NK-92 treated with Interleukin-12 subunit alpha and Interleukin-12 subunit beta, amount 100 ng/mL, for 24 hours (cell line): Measurements from ENCODE around the gene ITGB5.
A peak's percentile ranks its signal among the peaks of the same experiment; 100 is the strongest.
"Not testable (repeated sequence)": the region's sequence is repeated elsewhere in the genome, so short reads cannot be mapped to it uniquely, and the experiment has no call there.

Experiments used
- DNase-seq: peaks from one replicate; lab custom pipeline; 2025; lab: John Stamatoyannopoulos, UW

Gene ITGB5

GRCh38 chr3:124834723-124835718 is 52.1 kb downstream of the ITGB5 start:
- DNase-seq = no peak

GRCh38 chr3:124833710-124834332 is 53.3 kb downstream of the ITGB5 start:
- DNase-seq = no peak

- DNase-seq = no peak
Observed at GRCh38 chr3:124832782-124833709, 54.1 kb downstream of the ITGB5 start.

GRCh38 chr3:124831628-124832199 is 55.5 kb downstream of the ITGB5 start:
- no peak for DNase-seq

- DNase-seq = no peak
Observed at GRCh38 chr3:124829819-124830554, 57.2 kb downstream of the ITGB5 start.

GRCh38 chr3:124829178-124829818 is 57.9 kb downstream of the ITGB5 start:
- no peak for DNase-seq

GRCh38 chr3:124827476-124828206 is 59.5 kb downstream of the ITGB5 start:
- not testable (repeated sequence) for DNase-seq

GRCh38 chr3:124826703-124827102 is 60.5 kb downstream of the ITGB5 start:
- DNase-seq = peak; percentile 17

GRCh38 chr3:124824286-124824915 is 62.8 kb downstream of the ITGB5 start:
- no peak for DNase-seq

GRCh38 chr3:124823648-124824047 is 63.5 kb downstream of the ITGB5 start:
- no peak for DNase-seq

GRCh38 chr3:124823206-124823605 is 64.0 kb downstream of the ITGB5 start:
- no peak for DNase-seq

GRCh38 chr3:124821356-124821755 is 65.8 kb downstream of the ITGB5 start:
- no peak for DNase-seq

GRCh38 chr3:124818398-124819091 is 68.6 kb downstream of the ITGB5 start:
- DNase-seq = no peak

GRCh38 chr3:124817079-124817478 is 70.1 kb downstream of the ITGB5 start:
- no peak for DNase-seq

- DNase-seq = no peak
Observed at GRCh38 chr3:124816206-124816605, 71.0 kb downstream of the ITGB5 start.

GRCh38 chr3:124815781-124816180 is 71.4 kb downstream of the ITGB5 start:
- no peak for DNase-seq

GRCh38 chr3:124814620-124815421 is 72.3 kb downstream of the ITGB5 start:
- DNase-seq = no peak

- peak; percentile 19 for DNase-seq
Observed at GRCh38 chr3:124813541-124813940, 73.6 kb downstream of the ITGB5 start.
